HG02678 (cell line): ENCODE results near the gene CAPZA2.
"Not testable (repeated sequence)": the region's sequence is repeated elsewhere in the genome, so short reads cannot be mapped to it uniquely, and the experiment has no call there.

Source experiments
- ATAC-seq: cut with Tn5 transposase; IDR thresholded peaks from one replicate; pipeline ENCODE4 v1.9.1; 2021; ENCODE audit warnings: mild to moderate bottlenecking, moderate library complexity; ENCODE audit not compliant: unreplicated experiment

CAPZA2 gene

GRCh38 chr7:116912269-116912909, 50.0 kb downstream of the CAPZA2 start:
- ATAC-seq, result no peak

GRCh38 chr7:116918704-116919103, 56.3 kb downstream of the CAPZA2 start:
- no peak for ATAC-seq

GRCh38 chr7:116920359-116920758, 58.0 kb downstream of the CAPZA2 start:
- ATAC-seq, result no peak

GRCh38 chr7:116922545-116922944, 60.2 kb downstream of the CAPZA2 start:
- ATAC-seq, result no peak

- no peak for ATAC-seq
Measured at GRCh38 chr7:116924741-116925140, 62.4 kb downstream of the CAPZA2 start.

GRCh38 chr7:116929021-116929420, 66.6 kb downstream of the CAPZA2 start:
- no peak for ATAC-seq

- ATAC-seq, result peak; percentile 82
Measured at GRCh38 chr7:116929914-116930913, 67.8 kb downstream of the CAPZA2 start.

- no peak for ATAC-seq
Measured at GRCh38 chr7:116932566-116932965, 70.2 kb downstream of the CAPZA2 start.

- no peak for ATAC-seq
Measured at GRCh38 chr7:116933465-116933864, 71.1 kb downstream of the CAPZA2 start.

GRCh38 chr7:116934580-116934979, 72.2 kb downstream of the CAPZA2 start:
- no peak for ATAC-seq

- not testable (repeated sequence) for ATAC-seq
Measured at GRCh38 chr7:116936844-116937243, 74.5 kb downstream of the CAPZA2 start.

- ATAC-seq, result no peak
Measured at GRCh38 chr7:116938678-116939077, 76.3 kb downstream of the CAPZA2 start.

- no peak for ATAC-seq
Measured at GRCh38 chr7:116940689-116941370, 78.4 kb downstream of the CAPZA2 start.

GRCh38 chr7:116942504-116942903, 80.1 kb downstream of the CAPZA2 start:
- ATAC-seq, result no peak

- ATAC-seq, result no peak
Measured at GRCh38 chr7:116948934-116949333, 86.5 kb downstream of the CAPZA2 start.

GRCh38 chr7:116949941-116950801, 87.8 kb downstream of the CAPZA2 start:
- no peak for ATAC-seq

- no peak for ATAC-seq
Measured at GRCh38 chr7:116950889-116951351, 88.5 kb downstream of the CAPZA2 start.

- no peak for ATAC-seq
Measured at GRCh38 chr7:116951366-116952292, 89.2 kb downstream of the CAPZA2 start.

GRCh38 chr7:116952635-116953371, 90.4 kb downstream of the CAPZA2 start:
- peak; percentile 23 for ATAC-seq
